KOPT-K1 (cell line): Measurements from ENCODE around the gene STKLD1.
A peak's percentile ranks its signal among the peaks of the same experiment; 100 is the strongest.

ENCODE experiments used
- H3K27ac ChIP-seq: fragments of 200-600 bp; sonication (generic); 2 replicates; pipeline ENCODE4 v1.5.1; 2016; ENCODE audit warnings: antibody characterized with exemption, mild to moderate bottlenecking, low read depth, low read length; ENCODE audit not compliant: poor library complexity, severe bottlenecking
- H3K36me3 ChIP-seq: fragments of 200-600 bp; sonication (generic); 2 replicates; pipeline ENCODE4 v1.5.1; 2017; ENCODE audit warnings: antibody characterized with exemption, mild to moderate bottlenecking, low read length, moderate library complexity; ENCODE audit not compliant: insufficient read depth
- H3K9me3 ChIP-seq: fragments of 200-600 bp; sonication (generic); 2 replicates; pipeline ENCODE4 v1.5.1; 2017; ENCODE audit warnings: antibody characterized with exemption, low read length, mild to moderate bottlenecking; ENCODE audit not compliant: insufficient read depth, poor library complexity, severe bottlenecking

The STKLD1 gene

GRCh38 chr9:133340256-133340655 lies 35.9 kb upstream of the STKLD1 start:
- no peak overlapping the region for H3K27ac ChIP-seq
- peaks cover 67% of the 10 kb centered on the region for H3K36me3 ChIP-seq
- H3K9me3 ChIP-seq: no peaks in the 10 kb centered on the region

GRCh38 chr9:133340916-133341315 lies 35.2 kb upstream of the STKLD1 start:
- H3K27ac ChIP-seq: no peak overlapping the region
- H3K9me3 ChIP-seq: no peaks in the 10 kb centered on the region
- peaks cover 74% of the 10 kb centered on the region for H3K36me3 ChIP-seq

GRCh38 chr9:133341369-133342068 lies 34.6 kb upstream of the STKLD1 start:
- peaks cover 77% of the 10 kb centered on the region for H3K36me3 ChIP-seq
- no peak overlapping the region for H3K27ac ChIP-seq
- H3K9me3 ChIP-seq: no peaks in the 10 kb centered on the region

- Histone ChIP-seq H3K36me3 (peaks cover 77% of the 10 kb centered on the region), H3K9me3 (no peaks in the 10 kb centered on the region), H3K27ac (no peak overlapping the region)
These were observed 34.1 kb upstream of the STKLD1 start for GRCh38 chr9:133342069-133342406.

GRCh38 chr9:133342570-133342969 lies 33.6 kb upstream of the STKLD1 start:
- no peaks in the 10 kb centered on the region for H3K9me3 ChIP-seq
- no peak overlapping the region for H3K27ac ChIP-seq
- peaks cover 77% of the 10 kb centered on the region for H3K36me3 ChIP-seq

- Histone ChIP-seq H3K9me3 (no peaks in the 10 kb centered on the region), H3K27ac (no peak overlapping the region), H3K36me3 (peaks cover 82% of the 10 kb centered on the region)
These were observed 32.1 kb upstream of the STKLD1 start for GRCh38 chr9:133344071-133344470.

GRCh38 chr9:133344979-133345378 lies 31.2 kb upstream of the STKLD1 start:
- peaks cover 82% of the 10 kb centered on the region for H3K36me3 ChIP-seq
- H3K27ac ChIP-seq: no peak overlapping the region
- no peaks in the 10 kb centered on the region for H3K9me3 ChIP-seq

- no peak overlapping the region for H3K27ac ChIP-seq
- H3K36me3 ChIP-seq: peaks cover 82% of the 10 kb centered on the region
These were observed 30.6 kb upstream of the STKLD1 start for GRCh38 chr9:133345596-133345995.

GRCh38 chr9:133346021-133346785 lies 30.0 kb upstream of the STKLD1 start:
- Histone ChIP-seq H3K36me3 (peaks cover 82% of the 10 kb centered on the region), H3K9me3 (no peaks in the 10 kb centered on the region), H3K27ac (peak overlapping the region; percentile 92)

More at GRCh38 chr9:133345596-133345995, 30.6 kb upstream of the STKLD1 start:
- no peaks in the 10 kb centered on the region for H3K9me3 ChIP-seq

- Histone ChIP-seq H3K36me3 (peaks cover 82% of the 10 kb centered on the region), H3K27ac (peak overlapping the region; percentile 92), H3K9me3 (no peaks in the 10 kb centered on the region)
These were observed 28.6 kb upstream of the STKLD1 start for GRCh38 chr9:133347515-133347984.

- H3K36me3 ChIP-seq: peaks cover 82% of the 10 kb centered on the region
- H3K27ac ChIP-seq: peak within 1 kb of the TSS; percentile 92
These were observed 28.0 kb upstream of the STKLD1 start, which contains the start of the genes MED22 and RPL7A for GRCh38 chr9:133347985-133348717. Gene MED22, minus strand, starts transcription at chr9:133348131. Its CDS starts 1,469 bp downstream, at chr9:133346662. Gene RPL7A, plus strand, starts transcription at chr9:133348218. Its CDS starts 26 bp downstream, at chr9:133348244.

GRCh38 chr9:133348718-133349573 lies 27.2 kb upstream of the STKLD1 start:
- H3K36me3 ChIP-seq: peaks cover 82% of the 10 kb centered on the region
- no peaks in the 10 kb centered on the region for H3K9me3 ChIP-seq
- peak overlapping the region; percentile 92 for H3K27ac ChIP-seq

More at GRCh38 chr9:133347985-133348717, 28.0 kb upstream of the STKLD1 start, which contains the start of the genes MED22 and RPL7A:
- no peaks in the 10 kb centered on the region for H3K9me3 ChIP-seq

- peak overlapping the region; percentile 92 for H3K27ac ChIP-seq
- H3K36me3 ChIP-seq: peaks cover 76% of the 10 kb centered on the region
These were observed 26.1 kb upstream of the STKLD1 start for GRCh38 chr9:133349965-133350616.

GRCh38 chr9:133351526-133351907 lies 24.6 kb upstream of the STKLD1 start:
- H3K36me3 ChIP-seq: peaks cover 64% of the 10 kb centered on the region
- H3K9me3 ChIP-seq: no peaks in the 10 kb centered on the region
- H3K27ac ChIP-seq: no peak overlapping the region

More at GRCh38 chr9:133349965-133350616, 26.1 kb upstream of the STKLD1 start:
- no peaks in the 10 kb centered on the region for H3K9me3 ChIP-seq
